GM18861 (cell line): ENCODE results near the gene DCTPP1.
"Not testable (repeated sequence)": the region's sequence is repeated elsewhere in the genome, so short reads cannot be mapped to it uniquely, and the experiment has no call there.

Source experiments
- ATAC-seq: cut with Tn5 transposase; IDR thresholded peaks from one replicate; pipeline ENCODE4 v1.9.1; 2021; ENCODE audit not compliant: unreplicated experiment

DCTPP1 gene

GRCh38 chr16:30429678-30430427, at the start of gene DCTPP1:
TSS of gene DCTPP1 (minus strand) at chr16:30430030. CDS start at chr16:30429980, 50 bp downstream.
- peak; percentile 93 for ATAC-seq

GRCh38 chr16:30478766-30479478, 49.1 kb upstream of the DCTPP1 start:
- ATAC-seq, result no peak

- ATAC-seq, result not testable (repeated sequence)
Observed at GRCh38 chr16:30477773-30478172, 47.9 kb upstream of the DCTPP1 start.

GRCh38 chr16:30476991-30477390, 47.2 kb upstream of the DCTPP1 start:
- no peak for ATAC-seq

GRCh38 chr16:30474684-30475083, 44.9 kb upstream of the DCTPP1 start:
- no peak for ATAC-seq

GRCh38 chr16:30474074-30474452, 44.2 kb upstream of the DCTPP1 start:
- no peak for ATAC-seq

GRCh38 chr16:30473231-30474073, 43.6 kb upstream of the DCTPP1 start:
- ATAC-seq, result peak; percentile 24

GRCh38 chr16:30472328-30472942, 42.6 kb upstream of the DCTPP1 start, which contains the start of gene ITGAL:
TSS of gene ITGAL (plus strand) at chr16:30472742. CDS start at chr16:30472838, 96 bp downstream.
- ATAC-seq, result peak; percentile 40

GRCh38 chr16:30470632-30470995, 40.8 kb upstream of the DCTPP1 start:
- ATAC-seq, result no peak

GRCh38 chr16:30470170-30470512, 40.3 kb upstream of the DCTPP1 start:
- no peak for ATAC-seq

- ATAC-seq, result no peak
Observed at GRCh38 chr16:30464078-30464477, 34.2 kb upstream of the DCTPP1 start.

GRCh38 chr16:30461426-30461825, 31.6 kb upstream of the DCTPP1 start:
- ATAC-seq, result not testable (repeated sequence)

- peak; percentile 10 for ATAC-seq
Observed at GRCh38 chr16:30459456-30459855, 29.6 kb upstream of the DCTPP1 start.

- peak; percentile 82 for ATAC-seq
Observed at GRCh38 chr16:30458561-30459394, 28.9 kb upstream of the DCTPP1 start.

GRCh38 chr16:30457743-30458560, 28.1 kb upstream of the DCTPP1 start:
- no peak for ATAC-seq

- ATAC-seq, result no peak
Observed at GRCh38 chr16:30457256-30457655, 27.4 kb upstream of the DCTPP1 start.

- ATAC-seq, result no peak
Observed at GRCh38 chr16:30456302-30456701, 26.5 kb upstream of the DCTPP1 start.

GRCh38 chr16:30452709-30453580, 23.1 kb upstream of the DCTPP1 start:
- not testable (repeated sequence) for ATAC-seq

- ATAC-seq, result no peak
Observed at GRCh38 chr16:30449116-30449435, 19.2 kb upstream of the DCTPP1 start.
